Iris pigment epithelial cell (primary cell): ENCODE measurements around the gene BTBD9.
A peak's percentile ranks its signal among the peaks of the same experiment; 100 is the strongest.

Experiments used
- DNase-seq: peaks from one replicate; pipeline ENCODE4 v3.0.0-alpha.2; 2011; ENCODE audit warnings: low read depth

The BTBD9 gene

DNA sequence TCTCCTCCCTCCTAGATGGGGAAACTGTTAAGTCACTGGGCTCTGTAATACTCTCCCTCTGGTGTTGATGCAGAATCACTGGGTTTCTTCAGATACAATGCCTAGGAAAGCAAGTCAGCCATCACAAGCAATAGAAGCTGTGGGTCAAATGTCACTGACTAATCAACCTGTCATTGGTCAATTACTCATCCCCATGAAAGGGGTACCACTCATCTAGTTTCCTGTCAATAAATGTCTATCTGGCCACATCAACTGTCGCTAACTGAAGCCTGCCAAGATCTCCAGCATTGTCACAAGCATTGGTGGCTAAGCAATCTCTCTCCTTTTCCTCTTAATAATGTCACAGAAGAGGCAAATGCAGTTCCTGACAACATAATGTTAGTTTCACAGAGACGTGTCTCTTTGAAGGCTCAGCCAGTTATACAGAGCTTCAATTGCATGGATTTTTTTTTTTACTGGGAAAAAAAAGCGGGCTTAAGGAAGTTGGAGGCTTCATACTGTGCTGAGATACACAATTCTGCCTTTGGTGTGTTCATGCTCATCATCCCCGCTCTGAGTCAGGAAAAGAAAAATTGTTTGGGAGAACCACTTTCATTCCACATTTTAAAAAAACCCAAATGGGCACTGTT is 355.9 kb downstream of the BTBD9 start:
- DNase-seq: peak; percentile 28

- no peak for DNase-seq
Measured at GRCh38 chr6:38282911-38283310, 356.8 kb downstream of the BTBD9 start.

DNA sequence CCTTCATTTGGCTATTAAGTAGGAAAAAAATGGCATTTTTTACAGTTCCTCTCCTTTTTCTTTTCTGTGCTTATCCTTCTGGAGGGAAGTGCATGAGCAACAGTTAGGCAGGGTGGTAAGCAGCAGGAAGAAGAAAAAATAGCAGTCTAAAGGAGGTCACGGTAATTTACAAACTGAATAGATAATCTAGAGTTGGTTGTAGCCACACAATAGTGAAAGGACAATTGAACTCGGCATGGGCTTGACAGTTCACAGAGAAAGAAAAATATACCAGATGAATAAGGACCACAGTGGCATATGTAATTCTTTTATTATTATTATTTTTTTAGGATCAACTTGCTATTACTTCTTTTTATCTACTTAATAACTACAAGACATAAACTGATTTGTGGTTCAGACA is 358.6 kb downstream of the BTBD9 start:
- no peak for DNase-seq

DNA sequence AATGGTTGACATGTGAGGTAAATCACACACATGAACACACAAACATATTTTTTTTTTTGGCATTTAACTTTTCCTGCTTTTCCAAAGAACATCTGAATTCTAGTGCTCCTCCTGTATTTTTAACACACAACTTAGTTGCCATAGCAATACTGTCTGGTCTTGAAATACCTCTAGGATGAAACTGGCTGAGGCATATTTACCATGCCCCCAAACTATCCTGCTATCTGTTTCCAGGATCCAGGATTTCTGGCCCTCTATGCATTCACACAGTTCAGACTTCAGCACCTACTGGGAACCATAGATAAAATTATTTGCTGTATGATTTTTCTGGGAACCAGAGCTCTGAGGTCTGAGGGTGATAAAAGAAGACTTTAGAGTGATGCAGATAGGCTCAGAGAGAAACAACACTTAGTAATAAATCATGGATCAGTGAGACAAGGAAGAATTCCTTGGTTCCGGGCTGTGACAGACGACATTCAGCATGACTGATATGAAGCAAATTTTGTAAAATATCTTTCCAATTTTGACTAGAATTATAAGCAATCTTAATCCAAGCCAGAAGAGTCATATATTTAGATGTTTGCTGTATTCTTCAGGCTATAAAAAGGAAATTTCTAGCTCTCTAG is 359.7 kb downstream of the BTBD9 start:
- DNase-seq: no peak

DNA sequence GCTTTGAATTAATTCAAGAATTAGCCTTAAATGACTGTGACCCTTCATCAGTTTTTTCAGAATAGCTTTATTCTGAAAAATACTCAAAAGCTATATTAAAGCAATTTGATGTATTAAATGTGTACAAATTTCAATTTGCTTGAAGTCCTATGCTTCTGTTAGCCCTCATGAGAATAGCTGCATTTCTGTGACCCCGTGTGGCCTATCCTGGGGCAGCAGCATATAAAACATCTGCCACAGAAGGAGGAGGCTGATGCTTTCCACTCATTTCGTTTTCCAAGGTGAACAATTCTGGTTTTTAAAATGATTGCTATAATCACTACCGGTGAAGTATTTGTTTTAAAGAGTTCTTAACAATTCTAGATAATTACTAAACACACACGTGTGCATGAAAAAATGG is 360.3 kb downstream of the BTBD9 start:
- DNase-seq: no peak

- DNase-seq: peak; percentile 65
Measured at GRCh38 chr6:38273325-38273724, 366.4 kb downstream of the BTBD9 start.

- no peak for DNase-seq
Measured at GRCh38 chr6:38272222-38272621, 367.5 kb downstream of the BTBD9 start.

DNA sequence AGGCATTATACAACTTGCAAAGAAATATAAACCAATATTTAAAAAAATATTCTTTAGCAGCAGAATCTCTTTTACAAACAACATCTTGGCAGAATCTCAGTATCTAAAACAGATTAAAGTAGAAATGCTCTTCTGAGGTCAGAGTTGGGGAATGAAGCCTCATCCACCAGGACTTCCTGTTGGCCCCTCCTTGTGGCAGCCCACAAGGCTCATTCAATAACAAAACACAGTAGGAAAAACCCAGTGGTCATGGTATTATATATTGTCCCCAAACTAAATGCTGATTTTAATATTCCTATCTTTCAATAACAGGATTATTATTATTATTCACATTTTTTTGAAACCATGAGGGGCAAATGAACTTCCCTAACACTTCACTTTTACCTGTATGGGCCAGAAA is 368.6 kb downstream of the BTBD9 start:
- peak; percentile 65 for DNase-seq

GRCh38 chr6:38270367-38270766 is 369.4 kb downstream of the BTBD9 start:
- DNase-seq: no peak

DNA sequence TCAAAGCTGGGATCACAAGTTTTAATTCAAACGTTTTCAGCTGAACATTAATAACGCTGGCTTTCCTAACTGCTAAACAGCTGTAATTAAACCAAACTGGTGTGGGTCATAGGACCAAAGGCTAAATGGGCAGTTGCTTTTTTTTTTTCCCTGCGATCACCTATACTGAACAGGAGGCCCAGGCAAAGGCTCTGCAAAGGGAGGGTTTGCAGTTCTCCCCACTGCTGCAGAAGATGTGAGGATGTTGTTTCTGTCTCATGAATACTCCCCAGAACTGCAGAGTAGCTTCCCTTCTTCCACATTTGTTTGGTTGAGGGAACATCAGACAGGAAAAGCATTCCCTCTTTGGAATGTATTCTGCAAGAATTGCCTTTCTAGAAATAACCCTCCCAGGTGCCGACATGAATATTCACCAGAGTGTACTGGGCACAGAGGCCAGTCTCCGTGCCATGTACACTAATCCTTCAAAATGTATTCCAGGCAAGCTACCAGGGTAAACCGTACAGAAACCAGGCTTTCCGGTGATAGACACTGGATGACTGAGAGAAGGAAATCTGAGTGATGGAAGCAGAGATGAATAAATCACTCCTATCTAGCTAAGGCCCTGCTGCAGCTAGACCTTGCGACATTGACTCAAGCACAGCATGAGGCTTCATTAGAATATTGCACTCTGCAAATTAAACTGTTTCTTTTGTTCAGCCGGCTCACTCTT is 370.1 kb downstream of the BTBD9 start:
- DNase-seq: peak; percentile 21

GRCh38 chr6:38268342-38268741 is 371.4 kb downstream of the BTBD9 start:
- no peak for DNase-seq

GRCh38 chr6:38266921-38267354 is 372.8 kb downstream of the BTBD9 start:
- DNase-seq: no peak

- DNase-seq: peak; percentile 33
Measured at GRCh38 chr6:38264605-38265004, 375.1 kb downstream of the BTBD9 start.

GRCh38 chr6:38262609-38263008 is 377.1 kb downstream of the BTBD9 start:
- peak; percentile 80 for DNase-seq

- DNase-seq: peak; percentile 97
Measured at GRCh38 chr6:38262026-38262425, 377.7 kb downstream of the BTBD9 start.

DNA sequence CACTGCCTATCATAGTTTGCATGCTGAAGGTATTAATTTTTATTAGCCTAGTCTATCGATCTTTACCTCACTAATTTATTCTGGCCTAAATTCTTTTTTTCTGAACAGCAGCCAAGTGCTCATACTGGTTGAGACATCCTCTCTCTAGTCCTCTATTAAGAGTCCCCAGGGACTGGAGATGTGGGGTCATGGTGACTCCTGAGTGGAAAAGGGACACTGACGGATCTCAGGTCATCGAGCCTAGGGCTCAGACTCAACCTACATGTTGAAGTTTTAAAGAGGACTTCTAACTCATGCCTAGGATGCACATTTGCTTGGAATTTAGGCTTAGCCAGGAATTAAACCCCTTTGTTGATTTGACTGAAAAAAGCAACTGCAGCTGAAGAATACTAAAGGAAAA is 378.1 kb downstream of the BTBD9 start:
- peak; percentile 31 for DNase-seq

- DNase-seq: peak; percentile 82
Measured at GRCh38 chr6:38259736-38260135, 380.0 kb downstream of the BTBD9 start.

DNA sequence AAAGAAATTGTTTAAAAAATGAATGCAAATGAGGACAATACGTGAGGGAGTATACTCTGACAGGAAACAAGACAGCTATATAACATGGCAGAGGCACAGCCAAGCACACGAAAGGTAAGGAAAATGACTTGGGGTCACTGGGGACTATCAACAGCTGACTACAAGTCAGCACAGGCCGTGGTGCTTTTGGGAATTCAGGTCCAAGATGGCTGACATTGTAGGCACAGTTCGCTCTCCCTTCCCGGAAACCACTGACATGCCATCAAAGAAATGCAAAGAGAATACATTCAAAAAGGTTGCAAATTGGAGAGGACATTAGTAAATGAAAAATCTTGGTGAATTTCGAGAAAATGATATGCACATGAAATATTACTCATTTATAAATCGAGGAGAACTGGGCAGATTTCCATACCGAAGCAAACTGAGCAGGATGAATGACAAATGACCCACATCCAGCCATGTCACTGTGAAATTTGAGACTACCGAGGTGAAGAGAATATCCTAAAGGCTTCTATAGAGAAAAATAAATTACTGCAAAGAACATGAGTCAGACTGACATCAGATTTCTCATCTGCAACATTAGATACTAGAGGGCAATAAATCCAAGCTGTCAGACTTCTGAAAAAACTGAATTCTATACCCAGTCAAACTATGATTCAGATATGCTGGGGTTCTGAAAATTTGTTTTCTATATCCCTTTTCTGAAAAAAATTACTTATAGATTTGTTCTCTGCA is 391.1 kb downstream of the BTBD9 start:
- DNase-seq: peak; percentile 75

- DNase-seq: no peak
Measured at GRCh38 chr6:38245295-38245694, 394.4 kb downstream of the BTBD9 start.

- no peak for DNase-seq
Measured at GRCh38 chr6:38244869-38245268, 394.9 kb downstream of the BTBD9 start.

DNA sequence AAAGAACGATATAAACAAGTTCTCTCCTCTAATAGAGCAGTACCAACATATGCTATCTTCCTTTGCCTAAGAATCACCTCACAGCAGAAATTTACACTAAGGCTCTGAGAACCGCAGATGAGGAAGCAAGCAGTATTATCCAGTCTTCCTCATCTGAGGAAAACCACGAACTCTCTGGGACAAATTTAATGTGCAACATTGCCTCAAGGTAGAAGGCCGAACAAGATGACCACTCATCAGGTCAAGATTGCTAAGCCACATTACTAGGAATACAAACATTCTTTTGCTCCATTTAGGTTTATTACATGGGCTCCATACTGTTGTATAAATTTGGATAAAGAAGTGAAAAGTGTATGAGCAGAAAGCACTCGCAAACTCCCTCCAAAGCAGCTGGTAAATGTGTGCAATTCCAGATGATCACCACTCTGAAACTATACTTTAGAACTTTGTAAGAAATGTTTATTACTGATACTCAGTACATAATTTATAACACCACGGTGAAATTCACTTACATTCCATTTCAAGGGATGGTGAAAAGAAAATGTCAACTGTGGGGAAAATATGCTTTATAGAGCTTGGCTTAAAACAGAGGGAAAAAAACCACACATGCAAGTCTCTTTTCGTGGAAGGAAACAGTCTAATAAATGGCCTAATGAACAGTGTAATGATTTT is 398.4 kb downstream of the BTBD9 start:
- DNase-seq: no peak
